T-helper 1 cell treated with Interleukin-12 subunit alpha and Interleukin-12 subunit beta and Interleukin-4 antibody, amounts not matched to agents 30 μg/mL and 1 μg/mL, for 36 hours (primary cell): Measurements from ENCODE around the gene CAPN14.

Experiments used
- H3K27ac Mint-ChIP-seq: one replicate; pipeline ENCODE4 v1.8.0; 2021; ENCODE audit warnings: mild to moderate bottlenecking, mixed read lengths
- H3K27me3 Mint-ChIP-seq: one replicate; pipeline ENCODE4 v1.8.0; 2021; ENCODE audit warnings: low read depth, mixed read lengths
- H3K36me3 Mint-ChIP-seq: one replicate; pipeline ENCODE4 v1.8.0; 2021; ENCODE audit warnings: low read depth, mixed read lengths
- H3K4me1 Mint-ChIP-seq: one replicate; pipeline ENCODE4 v1.8.0; 2021; ENCODE audit warnings: low read depth, mixed read lengths
- H3K4me3 Mint-ChIP-seq: one replicate; pipeline ENCODE4 v1.8.0; 2021; ENCODE audit warnings: mild to moderate bottlenecking, moderate library complexity, mixed read lengths
- H3K9me3 Mint-ChIP-seq: one replicate; pipeline ENCODE4 v1.8.0; 2021; ENCODE audit warnings: mixed read lengths

CAPN14 gene

DNA sequence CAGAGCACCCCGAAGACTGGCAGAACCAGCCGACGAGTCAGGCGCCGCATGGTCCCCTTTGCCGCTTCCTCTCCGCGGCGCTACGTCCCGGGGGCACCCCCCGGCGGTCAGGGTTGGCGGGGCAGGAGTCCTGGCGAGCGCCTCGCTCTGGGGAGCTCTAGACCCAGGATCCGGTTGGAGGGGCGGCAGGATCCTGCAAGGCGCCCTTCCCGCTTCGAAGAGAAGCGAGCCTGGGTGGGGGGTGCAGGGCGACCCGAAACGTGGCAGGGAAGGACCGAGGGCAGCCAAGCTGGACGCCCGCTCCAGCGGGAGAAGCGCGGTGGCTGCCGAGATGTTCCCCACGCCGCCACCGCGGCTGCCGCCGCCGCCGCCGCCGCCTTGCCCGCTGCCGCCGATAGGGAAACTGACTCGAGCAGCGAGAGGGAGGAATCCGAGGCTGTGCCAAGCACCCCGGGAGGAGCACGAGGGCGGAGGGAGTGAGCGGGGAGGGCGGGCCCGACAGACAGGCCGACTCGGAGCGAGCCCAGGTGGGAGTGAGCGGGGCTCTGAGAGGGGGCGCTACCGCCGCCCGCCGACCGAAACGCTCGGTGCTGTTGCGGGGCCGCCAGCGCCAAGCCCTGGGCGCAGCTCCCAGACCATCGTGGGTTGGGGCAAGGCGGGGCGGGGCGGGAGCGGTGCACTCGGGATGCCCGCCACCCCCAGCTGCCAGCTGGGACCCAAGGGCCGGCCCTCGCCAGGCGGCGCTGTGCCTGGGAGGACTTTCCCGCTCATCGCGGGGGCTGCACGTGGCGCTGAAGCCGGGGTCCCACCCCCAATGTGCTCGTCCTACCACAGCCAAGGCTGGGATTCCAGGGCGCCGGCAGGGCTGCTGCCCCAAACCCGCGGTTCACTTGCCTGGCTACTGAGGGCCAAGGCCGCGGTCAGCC, 79.0 kb downstream of the CAPN14 start, which contains the start of gene GALNT14:
Gene GALNT14, minus strand, starts transcription at position 404 of the 926 bp plus-strand sequence. Its CDS starts 354 bp downstream, at position 50.
- Mint-ChIP-seq H3K27me3 (peaks cover 52% of the 10 kb centered on the region), H3K9me3 (no peaks in the 10 kb centered on the region), H3K27ac (no peak within 1 kb of the TSS), H3K4me1 (peaks cover 5% of the 10 kb centered on the region), H3K4me3 (peak within 1 kb of the TSS; percentile 28), H3K36me3 (no peaks in the 10 kb centered on the region)

DNA sequence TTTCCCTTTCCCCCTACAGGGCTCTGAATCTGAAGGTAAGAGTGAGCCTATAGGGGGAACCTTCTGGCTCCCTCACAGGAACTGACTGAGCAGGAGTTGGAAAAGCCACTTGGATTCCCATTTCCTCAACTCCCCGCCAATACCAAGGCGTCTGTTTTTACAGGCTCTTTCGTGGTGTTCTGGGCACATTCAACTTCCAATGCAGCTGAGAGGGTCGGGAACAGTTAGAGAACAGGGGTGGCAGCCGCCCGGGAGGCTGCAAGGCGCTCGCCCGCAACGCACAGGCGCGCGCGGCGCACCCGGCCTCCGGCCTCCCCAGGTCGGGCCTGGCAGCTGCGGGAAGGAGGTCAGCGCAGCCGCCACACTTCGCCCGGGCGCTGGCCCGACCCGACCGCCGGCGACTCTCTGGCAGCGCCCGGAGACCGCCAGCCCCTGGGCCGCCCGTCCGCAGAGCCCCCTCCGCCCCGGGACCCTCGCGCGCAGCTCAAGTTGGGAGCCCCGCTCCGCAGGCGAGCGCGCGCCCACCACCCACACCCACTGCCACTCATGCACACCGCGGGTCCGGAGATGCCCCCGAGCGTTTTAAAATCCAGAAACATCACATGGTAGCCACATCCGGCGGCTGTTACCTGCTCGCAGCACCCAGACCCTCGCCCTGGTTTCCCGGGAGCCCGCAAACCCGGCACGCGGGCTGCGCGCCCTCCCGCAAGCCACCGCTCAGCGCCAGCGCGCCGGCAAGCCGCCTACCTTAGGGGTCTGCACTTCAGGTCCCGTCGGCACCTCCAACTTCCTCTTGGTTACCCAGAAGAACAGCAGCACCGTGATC, 79.9 kb downstream of the CAPN14 start:
- H3K4me1 Mint-ChIP-seq = peaks cover 5% of the 10 kb centered on the region
- H3K27me3 Mint-ChIP-seq = peaks cover 52% of the 10 kb centered on the region
- no peak overlapping the region for H3K27ac Mint-ChIP-seq
- H3K36me3 Mint-ChIP-seq = no peaks in the 10 kb centered on the region
- H3K4me3 Mint-ChIP-seq = peak overlapping the region; percentile 53
- H3K9me3 Mint-ChIP-seq = no peaks in the 10 kb centered on the region

DNA sequence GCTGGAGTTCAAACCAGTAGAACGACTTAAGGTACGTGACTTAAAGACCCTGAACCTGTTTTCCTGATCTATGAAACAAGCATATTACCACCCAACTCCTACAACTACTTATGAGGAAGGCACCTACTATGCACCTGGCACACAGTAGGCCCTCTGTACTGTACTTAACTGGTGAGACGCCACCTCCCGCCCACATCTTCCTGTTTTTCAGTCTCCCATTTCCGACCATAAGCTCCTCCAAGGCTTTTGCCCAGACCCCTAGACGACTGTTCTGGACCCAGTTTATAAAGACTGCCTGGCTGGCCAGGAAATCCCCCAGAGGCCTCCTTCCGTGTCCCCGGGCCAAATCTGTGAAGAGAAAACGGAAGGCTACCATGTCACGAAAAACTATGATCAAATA, 80.6 kb downstream of the CAPN14 start:
- no peaks in the 10 kb centered on the region for H3K36me3 Mint-ChIP-seq
- no peak overlapping the region for H3K27ac Mint-ChIP-seq
- H3K4me3 Mint-ChIP-seq = peak overlapping the region; percentile 53
- peaks cover 5% of the 10 kb centered on the region for H3K4me1 Mint-ChIP-seq
- H3K9me3 Mint-ChIP-seq = no peaks in the 10 kb centered on the region
- peaks cover 52% of the 10 kb centered on the region for H3K27me3 Mint-ChIP-seq

DNA sequence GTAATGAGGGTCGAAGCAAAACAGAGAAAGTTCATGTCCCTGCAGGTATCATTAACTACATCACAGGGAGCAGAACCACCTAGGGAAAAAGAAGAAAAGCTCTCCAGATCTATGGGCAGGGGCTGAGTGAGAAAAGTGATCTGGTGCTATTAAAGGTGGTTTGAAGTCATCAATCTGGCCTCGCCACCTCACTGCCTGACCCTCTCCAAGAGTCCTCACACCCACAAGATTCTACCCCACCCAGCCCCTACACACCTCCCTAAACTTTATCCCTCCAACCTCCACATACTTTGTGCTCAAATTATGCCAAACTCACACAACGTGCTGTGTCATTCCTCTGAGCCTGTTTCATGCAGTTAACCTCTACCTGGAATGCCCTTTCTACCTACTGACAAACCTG, 81.3 kb downstream of the CAPN14 start:
- Mint-ChIP-seq H3K4me1 (peaks cover 5% of the 10 kb centered on the region), H3K4me3 (no peak overlapping the region), H3K27ac (no peak overlapping the region), H3K9me3 (no peaks in the 10 kb centered on the region), H3K36me3 (no peaks in the 10 kb centered on the region), H3K27me3 (peaks cover 47% of the 10 kb centered on the region)

DNA sequence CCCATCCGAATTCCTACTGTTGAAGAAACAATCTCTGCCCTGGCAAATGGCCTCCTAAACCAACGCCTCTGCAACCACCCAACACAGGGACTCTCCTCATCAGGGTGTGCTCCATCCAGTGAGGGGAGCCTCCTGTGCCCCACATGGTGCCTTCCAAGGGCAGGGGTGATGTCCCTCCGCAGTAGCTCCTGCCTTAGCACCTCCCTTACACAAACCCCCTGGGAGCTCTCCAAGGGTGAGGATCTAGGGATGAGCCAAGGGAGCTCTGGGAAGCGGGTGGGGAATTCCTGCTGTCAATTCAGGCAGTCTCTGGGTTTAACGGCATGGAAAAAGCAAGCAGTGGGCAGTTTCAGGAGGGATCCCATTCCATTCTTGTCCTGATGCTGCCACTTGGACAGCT, 82.8 kb downstream of the CAPN14 start:
- Mint-ChIP-seq H3K4me3 (no peak overlapping the region), H3K27me3 (peaks cover 41% of the 10 kb centered on the region), H3K9me3 (no peaks in the 10 kb centered on the region), H3K36me3 (no peaks in the 10 kb centered on the region), H3K4me1 (peaks cover 5% of the 10 kb centered on the region), H3K27ac (no peak overlapping the region)

DNA sequence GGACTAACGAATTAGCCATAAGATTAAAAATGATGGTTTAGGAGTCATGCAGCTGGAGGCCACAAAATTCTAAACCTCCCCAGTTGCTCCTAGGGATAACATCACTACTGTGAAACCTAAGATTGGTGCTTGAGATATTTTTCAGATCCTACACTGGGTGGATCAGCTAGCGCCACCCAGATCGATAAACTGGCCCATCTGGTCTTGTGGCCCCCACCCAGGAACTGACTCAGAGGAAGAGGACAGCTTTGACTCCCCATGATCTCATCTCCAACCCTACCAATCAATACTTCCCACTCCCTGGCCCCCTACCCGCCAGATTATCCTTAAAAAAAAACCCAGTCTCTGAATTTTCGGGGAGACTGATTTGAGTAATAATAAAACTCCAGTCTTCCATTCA, 84.5 kb downstream of the CAPN14 start:
- Mint-ChIP-seq H3K4me3 (no peak overlapping the region), H3K9me3 (no peaks in the 10 kb centered on the region), H3K36me3 (no peaks in the 10 kb centered on the region), H3K27me3 (peaks cover 43% of the 10 kb centered on the region), H3K27ac (no peak overlapping the region), H3K4me1 (peaks cover 5% of the 10 kb centered on the region)

DNA sequence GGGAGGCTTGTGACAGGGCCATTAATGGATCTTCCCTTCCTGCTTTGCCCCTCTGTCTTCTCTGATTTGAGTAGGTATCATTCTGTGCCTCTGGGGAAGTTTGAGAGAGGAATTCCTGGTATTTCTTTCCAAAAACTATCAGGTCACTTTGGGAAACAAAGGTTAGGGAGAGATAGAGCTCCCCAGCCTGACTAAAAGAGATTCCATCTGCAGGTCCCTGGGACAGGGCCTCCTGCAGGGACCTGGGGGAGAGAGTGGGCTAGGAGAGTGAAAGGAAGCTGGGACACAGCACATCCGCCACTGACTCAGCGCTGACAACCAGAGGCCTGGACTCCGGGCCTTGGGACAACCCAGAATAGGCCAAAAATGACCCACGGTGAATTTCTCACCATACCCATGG, 85.4 kb downstream of the CAPN14 start:
- H3K9me3 Mint-ChIP-seq = no peaks in the 10 kb centered on the region
- no peak overlapping the region for H3K4me3 Mint-ChIP-seq
- no peaks in the 10 kb centered on the region for H3K36me3 Mint-ChIP-seq
- H3K27me3 Mint-ChIP-seq = peaks cover 43% of the 10 kb centered on the region
- H3K4me1 Mint-ChIP-seq = peaks cover 2% of the 10 kb centered on the region
- no peak overlapping the region for H3K27ac Mint-ChIP-seq

DNA sequence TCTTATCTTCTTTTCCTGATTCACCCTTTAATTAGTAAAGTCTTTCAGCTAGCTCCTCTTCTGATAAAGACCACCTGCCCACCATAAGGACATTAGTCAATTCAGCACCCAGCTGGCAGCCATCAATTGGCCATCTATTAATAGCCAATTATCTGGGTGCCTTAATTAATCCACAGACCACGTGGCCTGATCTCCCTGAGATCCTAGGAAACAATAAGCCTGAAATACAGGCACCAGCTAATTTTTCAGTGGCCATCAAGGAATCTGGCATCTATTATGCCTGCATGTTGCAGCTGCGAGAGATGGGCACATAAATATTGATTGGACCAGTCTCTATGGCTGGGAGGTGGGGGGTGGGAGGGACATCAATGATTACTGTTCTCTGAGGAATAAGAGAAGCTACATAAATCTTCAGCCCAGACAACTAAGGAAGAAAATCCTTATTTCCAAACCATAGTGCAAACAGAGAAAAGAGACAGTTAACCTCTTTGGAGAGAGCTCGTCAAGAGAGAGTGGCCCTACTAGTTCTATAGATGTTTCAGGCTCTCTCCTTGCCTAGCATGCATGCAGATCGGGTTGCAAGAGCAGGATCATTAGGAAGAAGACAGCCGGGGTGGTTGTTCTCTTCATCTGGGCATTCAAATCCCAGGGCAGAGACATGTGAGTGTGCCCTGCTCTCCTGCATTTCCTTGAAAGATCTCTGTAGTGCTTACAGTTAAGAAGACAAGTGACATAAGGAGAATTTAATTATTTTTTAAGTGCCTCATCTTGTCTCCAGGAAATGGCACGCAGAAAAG, 87.7 kb downstream of the CAPN14 start:
- peaks cover 30% of the 10 kb centered on the region for H3K27me3 Mint-ChIP-seq
- H3K36me3 Mint-ChIP-seq = no peaks in the 10 kb centered on the region
- no peaks in the 10 kb centered on the region for H3K4me1 Mint-ChIP-seq
- H3K9me3 Mint-ChIP-seq = no peaks in the 10 kb centered on the region
- no peak overlapping the region for H3K27ac Mint-ChIP-seq
- no peak overlapping the region for H3K4me3 Mint-ChIP-seq

DNA sequence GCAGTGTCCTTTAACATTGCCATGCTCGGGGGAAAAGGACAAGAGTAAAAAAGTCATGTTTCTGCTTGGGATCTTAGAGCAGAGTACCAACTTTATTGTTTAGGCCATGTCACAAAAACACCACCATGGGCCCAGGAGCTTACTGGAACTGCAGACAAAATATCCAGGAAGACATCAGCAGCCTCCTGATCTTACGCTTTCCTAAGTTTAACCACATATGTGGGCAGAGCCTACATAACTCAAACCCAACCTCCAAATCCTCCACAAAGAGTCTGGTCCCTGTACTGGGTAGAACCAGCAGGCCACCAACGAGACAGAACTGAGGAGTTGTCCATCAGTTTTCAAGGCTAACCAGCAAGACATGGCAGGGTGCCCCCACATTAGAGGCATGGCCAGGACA, 89.4 kb downstream of the CAPN14 start:
- Mint-ChIP-seq H3K4me3 (no peak overlapping the region), H3K9me3 (no peaks in the 10 kb centered on the region), H3K36me3 (no peaks in the 10 kb centered on the region), H3K4me1 (no peaks in the 10 kb centered on the region), H3K27ac (no peak overlapping the region), H3K27me3 (peaks cover 22% of the 10 kb centered on the region)

DNA sequence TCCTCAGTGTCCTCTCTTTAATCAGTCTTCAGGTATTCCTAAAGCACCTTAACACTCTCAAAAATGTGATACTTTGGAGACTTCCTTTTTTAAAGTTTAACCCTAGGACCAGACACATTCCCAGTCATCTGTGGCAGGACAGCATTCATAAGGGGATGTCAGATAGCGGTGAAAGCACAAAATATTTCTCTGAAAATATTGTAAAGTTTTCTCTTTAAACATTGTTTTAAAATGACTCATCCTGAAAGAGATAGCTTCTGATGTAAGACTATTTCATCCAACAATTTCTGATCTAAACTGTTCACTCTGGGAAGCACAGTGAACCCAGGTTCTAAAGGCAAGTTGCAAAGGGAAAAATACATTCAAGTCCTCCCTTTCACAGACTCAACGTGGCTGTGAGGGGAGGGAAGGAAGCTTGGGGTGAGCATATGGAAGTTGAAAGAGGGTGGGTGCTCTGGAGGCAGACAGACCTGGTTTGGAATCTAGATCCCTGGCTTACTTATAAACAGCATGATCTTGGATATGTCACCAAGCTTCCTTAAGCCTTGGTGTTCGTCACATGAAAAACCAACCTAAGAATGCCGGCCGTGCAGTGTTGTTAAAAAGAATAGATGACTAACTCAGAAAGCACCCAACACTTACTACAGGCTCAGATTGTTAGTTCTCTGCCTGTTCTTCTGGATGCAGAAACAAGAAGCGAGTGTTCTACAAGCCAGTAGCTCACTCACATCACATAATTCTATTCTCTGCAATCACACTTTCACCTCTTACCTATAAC, 91.2 kb downstream of the CAPN14 start:
- no peaks in the 10 kb centered on the region for H3K36me3 Mint-ChIP-seq
- no peaks in the 10 kb centered on the region for H3K4me1 Mint-ChIP-seq
- H3K27me3 Mint-ChIP-seq = peaks cover 22% of the 10 kb centered on the region
- H3K27ac Mint-ChIP-seq = no peak overlapping the region
- H3K4me3 Mint-ChIP-seq = no peak overlapping the region
- no peaks in the 10 kb centered on the region for H3K9me3 Mint-ChIP-seq

DNA sequence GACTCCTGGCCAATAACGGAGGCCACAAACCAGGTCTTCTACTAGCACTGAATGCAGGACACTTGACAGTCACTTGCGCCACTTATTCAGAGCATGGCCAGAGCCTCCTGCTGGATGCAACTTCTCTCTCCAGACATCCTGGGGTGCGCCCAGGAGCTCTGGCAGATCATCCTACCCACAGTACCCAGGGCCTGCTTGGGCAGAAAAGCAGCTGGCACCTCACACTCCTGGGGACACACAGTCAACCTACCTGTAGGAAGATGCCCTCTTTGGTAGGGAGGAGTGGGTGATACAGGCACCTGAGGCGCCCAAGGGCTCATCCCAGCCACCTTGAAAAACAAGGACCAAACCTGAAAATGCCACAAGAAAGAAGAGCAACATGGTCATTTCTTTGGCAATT, 92.4 kb downstream of the CAPN14 start:
- H3K36me3 Mint-ChIP-seq = no peaks in the 10 kb centered on the region
- H3K27ac Mint-ChIP-seq = no peak overlapping the region
- no peaks in the 10 kb centered on the region for H3K9me3 Mint-ChIP-seq
- peaks cover 22% of the 10 kb centered on the region for H3K27me3 Mint-ChIP-seq
- H3K4me1 Mint-ChIP-seq = no peaks in the 10 kb centered on the region
- no peak overlapping the region for H3K4me3 Mint-ChIP-seq
